ENCODE measurements around the gene DQX1. TPM values are rescaled to one million over a fixed set of nuclear protein-coding genes. Genes with fewer than 3 reads are reported as not detected.

DQX1 gene
- total and polyA plus RNA-seq, 12 donors, result 0.17 to 0.32 (median 0.24) TPM; not detected in 8

DNA sequence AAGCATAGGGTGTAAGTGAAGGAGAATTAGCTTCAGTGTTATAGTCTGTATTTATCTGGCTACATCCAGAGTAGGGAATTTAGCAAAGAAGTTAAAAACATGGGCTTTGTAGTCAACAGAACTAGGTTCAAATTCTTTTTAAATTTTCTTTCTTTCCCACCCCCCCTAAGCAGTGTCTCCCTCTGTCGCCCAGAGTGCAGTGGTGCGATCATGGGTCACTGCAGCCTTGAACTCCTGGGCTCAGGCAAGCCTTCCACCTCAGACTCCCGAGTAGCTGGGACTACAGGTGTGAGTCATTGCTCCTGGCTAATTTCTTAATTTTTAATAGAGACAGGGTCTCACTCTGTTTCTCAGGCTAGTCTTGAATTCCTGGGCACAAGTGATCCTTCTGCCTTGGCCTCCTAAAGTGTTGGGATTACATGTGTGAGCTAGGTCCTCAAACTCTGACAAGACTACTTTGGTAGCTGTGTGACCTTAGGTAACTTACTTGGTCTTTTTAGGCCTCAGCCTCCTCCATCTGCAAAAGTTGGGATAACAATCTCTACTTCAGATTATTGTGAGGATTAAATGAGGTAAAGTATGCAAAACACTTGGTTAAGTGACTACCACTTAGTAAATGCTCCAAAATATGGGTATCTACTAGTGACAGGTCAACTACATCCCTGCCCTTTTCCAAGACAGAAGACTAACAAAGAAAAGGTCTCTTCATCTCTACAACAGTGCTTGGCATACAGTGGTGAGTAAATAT is 46.3 kb upstream of the DQX1 start:
- no peak overlapping the region for H3K27ac ChIP-seq
- H3K36me3 ChIP-seq (replicated peaks in 1 of 2), result no peaks in the 10 kb centered on the region
- H3K27me3 ChIP-seq, result no peaks in the 10 kb centered on the region
- DNase-seq, result no peak
- TF ChIP-seq, protein P1, sequence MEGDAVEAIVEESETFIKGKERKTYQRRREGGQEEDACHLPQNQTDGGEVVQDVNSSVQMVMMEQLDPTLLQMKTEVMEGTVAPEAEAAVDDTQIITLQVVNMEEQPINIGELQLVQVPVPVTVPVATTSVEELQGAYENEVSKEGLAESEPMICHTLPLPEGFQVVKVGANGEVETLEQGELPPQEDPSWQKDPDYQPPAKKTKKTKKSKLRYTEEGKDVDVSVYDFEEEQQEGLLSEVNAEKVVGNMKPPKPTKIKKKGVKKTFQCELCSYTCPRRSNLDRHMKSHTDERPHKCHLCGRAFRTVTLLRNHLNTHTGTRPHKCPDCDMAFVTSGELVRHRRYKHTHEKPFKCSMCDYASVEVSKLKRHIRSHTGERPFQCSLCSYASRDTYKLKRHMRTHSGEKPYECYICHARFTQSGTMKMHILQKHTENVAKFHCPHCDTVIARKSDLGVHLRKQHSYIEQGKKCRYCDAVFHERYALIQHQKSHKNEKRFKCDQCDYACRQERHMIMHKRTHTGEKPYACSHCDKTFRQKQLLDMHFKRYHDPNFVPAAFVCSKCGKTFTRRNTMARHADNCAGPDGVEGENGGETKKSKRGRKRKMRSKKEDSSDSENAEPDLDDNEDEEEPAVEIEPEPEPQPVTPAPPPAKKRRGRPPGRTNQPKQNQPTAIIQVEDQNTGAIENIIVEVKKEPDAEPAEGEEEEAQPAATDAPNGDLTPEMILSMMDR (IDR thresholded peaks at IDR 0.05), result peak in 2 of 6 experiments; percentile 12 to 19
- TF ChIP-seq POLR2A (IDR thresholded peaks at IDR 0.05), result no peak
- no peaks in the 10 kb centered on the region for H3K9me3 ChIP-seq (replicated peaks in 1 of 3)
- intact Hi-C loops (cut with DNase I), result no loop called here
- WGBS, 4 donors, result 29 to 48% (median 38%) methylated on average over 3 of the region's 3 CpGs
- H3K4me3 ChIP-seq, result no peak overlapping the region
- H3K4me1 ChIP-seq (replicated peaks in 1 of 2), result no peaks in the 10 kb centered on the region

DNA sequence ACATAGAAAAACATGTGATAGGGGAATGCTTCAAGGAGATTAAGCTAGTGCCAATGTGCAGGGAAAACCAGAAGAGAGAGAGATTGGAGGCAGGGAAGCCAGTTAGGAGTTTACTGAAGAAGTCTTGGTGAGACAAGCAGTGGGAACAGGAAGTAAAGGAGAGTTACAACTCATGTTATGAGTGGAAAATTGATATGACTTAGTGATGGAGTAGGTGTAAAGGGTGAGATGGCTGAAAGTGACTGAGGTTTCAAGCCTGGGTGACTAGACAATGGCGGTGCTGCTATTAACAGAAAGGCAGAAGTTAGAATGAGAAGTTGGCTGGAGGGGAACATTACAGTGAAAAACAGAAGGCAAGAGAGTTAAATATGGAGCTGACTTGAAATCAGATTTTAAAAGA is 45.0 kb upstream of the DQX1 start:
- Histone ChIP-seq H3K36me3 (replicated peaks in 1 of 2) (no peaks in the 10 kb centered on the region), H3K27ac (no peak overlapping the region), H3K9me3 (replicated peaks in 1 of 3) (no peaks in the 10 kb centered on the region), H3K4me1 (replicated peaks in 1 of 2) (no peaks in the 10 kb centered on the region), H3K27me3 (no peaks in the 10 kb centered on the region), H3K4me3 (no peak overlapping the region)
- no peak for DNase-seq
- 77 to 90% (median 81%) methylated on average over 1 of the region's 1 CpG for WGBS, 4 donors
- TF ChIP-seq, protein P1 (IDR thresholded peaks at IDR 0.05), result no peak
- TF ChIP-seq POLR2A (IDR thresholded peaks at IDR 0.05), result no peak
- intact Hi-C loops (cut with DNase I), result no loop called here

DNA sequence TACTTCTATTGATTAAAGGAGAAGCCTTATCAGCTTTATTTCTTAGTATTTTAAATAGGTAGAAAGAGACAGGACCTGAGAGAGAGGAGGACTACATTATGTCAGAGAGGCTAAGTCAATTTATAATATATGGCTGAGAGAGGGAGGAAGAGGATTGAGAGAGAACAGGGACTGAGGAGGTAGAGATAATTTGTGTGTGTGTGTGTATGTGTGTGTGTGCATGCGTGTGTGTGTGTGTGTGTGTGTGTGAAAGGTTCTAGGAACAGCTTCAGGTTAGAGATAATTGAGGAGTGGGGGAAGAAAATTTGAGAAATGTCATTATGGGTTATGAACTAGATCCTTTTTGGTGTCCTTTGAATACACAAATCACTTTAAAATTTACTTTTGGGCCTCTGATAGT is 43.7 kb upstream of the DQX1 start:
- Histone ChIP-seq H3K4me1 (replicated peaks in 1 of 2) (no peaks in the 10 kb centered on the region), H3K36me3 (replicated peaks in 1 of 2) (no peaks in the 10 kb centered on the region), H3K27me3 (no peaks in the 10 kb centered on the region), H3K9me3 (replicated peaks in 1 of 3) (no peaks in the 10 kb centered on the region), H3K27ac (no peak overlapping the region), H3K4me3 (no peak overlapping the region)
- WGBS, 4 donors, result 88 to 96% (median 91%) methylated on average over 1 of the region's 1 CpG
- no peak for DNase-seq
- TF ChIP-seq, protein P1 (IDR thresholded peaks at IDR 0.05), result no peak
- TF ChIP-seq POLR2A (IDR thresholded peaks at IDR 0.05), result no peak
- intact Hi-C loops (cut with DNase I), result no loop called here

DNA sequence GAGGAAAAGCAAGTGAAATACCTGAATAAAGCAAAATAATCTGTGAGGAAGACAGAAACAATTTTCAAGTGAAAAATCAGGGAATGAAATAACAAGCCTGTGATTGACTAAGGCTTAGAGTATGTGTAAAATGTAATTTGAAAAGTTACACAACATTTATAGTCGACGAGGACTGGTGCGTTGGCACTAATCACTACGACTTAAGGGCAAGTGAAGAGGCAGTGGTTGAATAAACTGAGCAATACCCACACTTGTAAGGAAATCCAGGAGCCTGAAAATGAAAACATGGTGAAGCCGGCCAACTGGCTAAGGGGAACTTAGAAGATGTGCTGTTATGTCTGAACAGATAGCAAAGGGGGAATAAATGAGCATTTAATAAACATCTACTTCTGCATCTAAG is 41.9 kb upstream of the DQX1 start:
- H3K36me3 ChIP-seq (replicated peaks in 1 of 2), result no peaks in the 10 kb centered on the region
- no peaks in the 10 kb centered on the region for H3K4me1 ChIP-seq (replicated peaks in 1 of 2)
- no peak for DNase-seq
- H3K27me3 ChIP-seq, result no peaks in the 10 kb centered on the region
- TF ChIP-seq POLR2A (IDR thresholded peaks at IDR 0.05), result no peak
- TF ChIP-seq, protein P1 (IDR thresholded peaks at IDR 0.05), result no peak
- 73 to 80% (median 75%) methylated on average over 5 of the region's 5 CpGs for WGBS, 4 donors
- no peak overlapping the region for H3K4me3 ChIP-seq
- H3K27ac ChIP-seq, result no peak overlapping the region
- intact Hi-C loops (cut with DNase I), result no loop called here
- no peaks in the 10 kb centered on the region for H3K9me3 ChIP-seq (replicated peaks in 1 of 3)
